ENCODE data around the gene TST.

TST gene

GRCh38 chr22:36986242-36986821, 32.9 kb downstream of the TST start:
- peak; percentile 60 for DNase-seq (ENCODE audit: low read depth, low spot score)

GRCh38 chr22:36985211-36985889, 33.9 kb downstream of the TST start:
- no peak for DNase-seq (ENCODE audit: low read depth, low spot score)

DNA sequence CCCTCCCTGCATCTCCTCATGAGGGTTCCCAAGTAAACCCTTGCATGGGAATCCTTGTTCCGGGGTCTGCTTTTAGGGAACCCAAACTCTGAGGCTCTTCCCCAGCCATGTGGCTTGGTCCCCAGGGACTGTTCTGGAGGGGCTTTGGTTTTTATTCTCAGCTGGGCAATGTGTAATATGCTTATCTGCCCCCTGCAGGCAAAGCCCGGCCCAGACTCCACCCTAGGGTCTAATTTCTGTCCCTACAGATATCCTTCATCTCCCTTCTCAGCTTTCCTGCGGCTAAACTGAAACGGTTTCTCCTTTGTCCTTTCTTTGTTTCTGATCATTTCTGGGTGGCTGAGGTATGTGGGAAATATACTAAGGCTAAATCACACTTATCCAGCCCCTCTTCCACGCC, 37.1 kb downstream of the TST start:
- DNase-seq (ENCODE audit: low read depth, low spot score): no peak

DNA sequence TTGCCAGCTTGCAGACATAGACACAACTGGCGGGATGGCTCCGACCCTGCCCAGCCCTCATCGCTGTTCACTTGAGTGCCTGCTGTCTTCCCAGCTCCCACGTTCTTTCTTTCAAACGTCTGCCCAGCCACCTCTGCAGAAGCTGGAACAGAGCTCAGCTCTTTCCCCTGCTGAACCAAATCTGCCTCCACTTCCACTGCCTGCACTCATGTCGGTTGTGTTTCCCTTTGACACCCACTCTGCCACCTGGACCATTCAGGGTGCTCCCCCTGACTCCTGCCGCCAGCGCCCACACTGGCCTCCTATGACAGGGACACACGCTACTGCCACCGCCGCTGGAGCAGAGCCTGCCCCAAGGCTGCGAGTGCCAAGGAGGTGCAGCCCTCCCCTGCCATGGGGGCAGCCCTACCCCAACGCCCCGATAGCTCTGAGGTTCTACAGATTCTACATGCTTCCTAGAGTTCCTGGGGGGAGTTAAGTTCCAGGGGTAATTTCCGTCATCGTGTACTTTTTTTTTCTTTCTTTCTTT, 37.9 kb downstream of the TST start:
- no peak for DNase-seq (ENCODE audit: low read depth, low spot score)

DNA sequence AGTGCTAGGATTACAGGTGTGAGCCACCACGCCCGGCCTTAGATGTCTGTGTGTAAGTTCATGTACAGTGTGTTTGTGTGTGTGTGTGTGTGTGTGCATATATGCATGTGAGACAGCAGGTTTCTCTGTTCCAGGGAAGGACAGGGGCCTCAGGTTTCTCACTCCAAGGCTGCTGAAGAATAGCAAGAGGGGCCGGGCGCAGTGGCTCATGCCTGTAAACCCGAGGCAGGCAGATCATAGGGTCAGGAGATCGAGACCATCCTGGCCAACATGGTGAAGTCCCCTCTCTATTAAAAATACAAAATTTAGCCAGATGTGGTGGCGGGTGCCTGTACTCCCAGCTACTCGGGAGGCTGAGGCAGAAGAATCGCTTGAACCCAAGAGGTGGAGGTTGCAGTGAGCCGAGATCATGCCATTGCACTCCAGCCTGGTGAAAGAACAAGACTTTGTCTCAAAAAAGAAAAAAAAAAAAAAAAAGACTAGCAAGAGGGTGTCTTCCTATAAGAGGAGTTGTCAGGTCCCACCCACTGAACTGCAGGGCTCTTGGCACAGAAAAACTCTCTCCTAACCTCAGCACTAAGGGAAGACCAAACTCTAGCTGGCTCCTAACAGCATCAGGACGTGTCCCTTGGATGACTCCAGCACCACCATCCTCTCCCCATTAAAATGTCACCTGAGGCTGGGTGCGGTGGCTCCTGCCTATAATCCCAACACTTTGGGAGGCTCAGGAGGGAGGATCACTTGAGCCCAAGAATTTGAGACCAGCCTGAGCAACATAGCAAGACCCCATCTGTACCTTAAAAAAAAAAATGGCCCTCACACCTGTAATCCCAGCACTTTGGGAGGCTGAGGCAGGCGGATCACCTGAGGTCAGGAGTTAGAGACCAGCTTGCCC, 40.0 kb downstream of the TST start:
- DNase-seq (ENCODE audit: low read depth, low spot score): no peak

GRCh38 chr22:36977947-36978660, 41.1 kb downstream of the TST start:
- peak; percentile 86 for DNase-seq (ENCODE audit: low read depth, low spot score)

DNA sequence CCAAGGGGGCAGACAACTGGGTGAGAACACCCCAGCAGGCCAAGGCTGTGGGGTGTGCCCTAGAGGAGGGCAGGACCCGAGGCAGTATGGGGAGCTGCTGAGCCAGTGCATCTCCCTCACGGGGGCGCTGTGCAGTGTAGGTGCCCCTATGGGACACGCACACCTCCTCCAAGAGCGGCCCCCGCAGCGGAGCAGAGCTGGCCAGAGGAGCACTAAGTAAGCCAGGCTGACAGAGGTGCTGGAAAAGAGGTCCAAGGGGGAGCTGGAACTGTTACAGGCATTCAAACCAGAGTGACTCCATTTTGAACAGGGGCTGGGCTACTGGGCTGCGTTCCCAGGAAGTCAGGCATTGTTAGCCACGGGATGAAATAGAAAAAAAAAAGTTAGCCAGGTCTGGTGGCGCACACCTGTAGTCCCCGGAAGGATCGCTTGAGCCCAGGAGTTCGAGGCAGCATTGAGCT, 41.8 kb downstream of the TST start:
- peak; percentile 69 for DNase-seq (ENCODE audit: low read depth, low spot score)

GRCh38 chr22:36976606-36977005, 42.6 kb downstream of the TST start:
- no peak for DNase-seq (ENCODE audit: low read depth, low spot score)

- no peak for DNase-seq (ENCODE audit: low read depth, low spot score)
These were observed 47.7 kb downstream of the TST start for GRCh38 chr22:36971341-36972125.

- no peak for DNase-seq (ENCODE audit: low read depth, low spot score)
These were observed 50.8 kb downstream of the TST start for GRCh38 chr22:36968249-36968964.

DNA sequence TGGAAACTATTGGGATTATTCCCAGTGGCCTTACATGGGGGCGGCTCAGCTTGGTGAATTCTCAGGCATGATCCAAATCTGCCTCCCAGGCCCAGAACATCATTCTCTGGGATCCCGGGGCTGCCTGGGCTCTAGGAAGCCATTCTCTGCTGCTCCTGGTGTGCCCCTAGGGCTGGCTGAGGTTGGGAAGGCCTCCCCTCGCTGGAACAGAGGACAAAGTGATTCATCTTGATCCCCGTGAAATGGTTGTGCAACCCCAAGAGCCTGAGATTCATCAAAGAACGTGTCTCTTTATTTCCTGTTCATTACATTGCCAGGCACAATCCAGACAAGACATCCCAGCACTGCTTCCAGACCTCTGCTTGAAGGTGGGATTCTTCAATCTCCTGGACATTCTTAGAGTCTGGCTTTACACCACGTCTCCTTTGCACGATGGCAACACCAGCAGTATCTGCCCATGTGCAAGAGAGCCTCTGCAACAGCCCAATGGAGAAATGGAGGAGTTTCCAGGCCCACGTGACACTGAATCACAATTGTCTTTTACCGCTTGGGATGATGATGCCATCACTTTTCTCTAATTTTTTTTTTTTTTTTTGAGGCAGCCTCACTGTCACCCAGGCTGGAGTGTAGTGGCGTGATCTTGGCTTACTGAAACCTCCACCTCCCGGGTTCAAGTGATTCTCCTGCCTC, 52.3 kb downstream of the TST start:
- DNase-seq (ENCODE audit: low read depth, low spot score): no peak

GRCh38 chr22:36965696-36966095, 53.6 kb downstream of the TST start:
- no peak for DNase-seq (ENCODE audit: low read depth, low spot score)

DNA sequence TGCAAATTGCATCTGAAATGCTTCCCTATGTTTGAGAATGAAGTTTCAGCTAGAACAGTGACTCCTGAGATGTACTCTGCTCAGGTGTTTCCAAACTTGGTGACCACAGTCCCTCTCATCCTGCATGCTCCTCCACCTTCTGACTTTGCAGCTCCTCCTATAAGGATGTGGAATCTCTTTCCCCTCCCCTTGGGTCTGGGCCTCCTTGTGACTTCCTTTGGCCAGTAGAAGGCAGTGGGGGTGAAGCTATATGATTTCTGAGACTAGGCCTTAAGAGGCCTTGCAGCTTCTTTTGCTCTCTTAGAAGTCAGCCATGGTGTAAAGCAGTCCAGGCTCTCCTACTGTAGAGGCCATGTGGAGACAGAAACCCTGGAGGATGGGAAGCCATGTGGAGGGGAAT, 55.1 kb downstream of the TST start:
- DNase-seq (ENCODE audit: low read depth, low spot score): no peak

- DNase-seq (ENCODE audit: low read depth, low spot score): no peak
These were observed 55.9 kb downstream of the TST start for GRCh38 chr22:36963302-36963701.

- DNase-seq (ENCODE audit: low read depth, low spot score): no peak
These were observed 57.6 kb downstream of the TST start for GRCh38 chr22:36961626-36962025.

Measured in ELF-1 (cell line).